Measurements from ENCODE around the gene VSIG8.
"Not testable (repeated sequence)": the region's sequence is repeated elsewhere in the genome, so short reads cannot be mapped to it uniquely, and the experiment has no call there.

VSIG8 gene, protein sequence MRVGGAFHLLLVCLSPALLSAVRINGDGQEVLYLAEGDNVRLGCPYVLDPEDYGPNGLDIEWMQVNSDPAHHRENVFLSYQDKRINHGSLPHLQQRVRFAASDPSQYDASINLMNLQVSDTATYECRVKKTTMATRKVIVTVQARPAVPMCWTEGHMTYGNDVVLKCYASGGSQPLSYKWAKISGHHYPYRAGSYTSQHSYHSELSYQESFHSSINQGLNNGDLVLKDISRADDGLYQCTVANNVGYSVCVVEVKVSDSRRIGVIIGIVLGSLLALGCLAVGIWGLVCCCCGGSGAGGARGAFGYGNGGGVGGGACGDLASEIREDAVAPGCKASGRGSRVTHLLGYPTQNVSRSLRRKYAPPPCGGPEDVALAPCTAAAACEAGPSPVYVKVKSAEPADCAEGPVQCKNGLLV

DNA sequence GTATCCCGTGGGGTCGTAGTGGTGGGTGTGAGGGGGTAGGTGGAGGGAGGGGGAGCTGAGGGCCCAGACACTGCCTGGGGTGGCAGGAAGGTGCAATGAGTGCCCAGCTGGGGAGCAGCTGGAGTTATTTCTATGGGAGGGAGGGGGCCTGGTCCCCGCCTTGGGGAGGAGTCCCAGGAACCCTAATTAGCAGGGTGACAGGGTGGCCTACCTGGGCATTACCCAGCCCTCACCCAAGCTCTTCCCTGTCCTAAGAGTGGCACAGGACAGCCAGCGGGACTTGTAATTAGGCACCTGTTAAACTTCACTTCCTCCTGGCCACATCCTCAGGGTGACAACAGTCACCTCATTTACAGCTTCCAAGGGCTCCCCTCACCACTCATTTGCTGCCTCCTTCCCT is at the start of gene VSIG8:
Gene VSIG8, minus strand, starts transcription at position 101 of the 400 bp plus-strand sequence. CDS start 136 bp downstream, outside the sequence.
- DNase-seq: no peak

DNA sequence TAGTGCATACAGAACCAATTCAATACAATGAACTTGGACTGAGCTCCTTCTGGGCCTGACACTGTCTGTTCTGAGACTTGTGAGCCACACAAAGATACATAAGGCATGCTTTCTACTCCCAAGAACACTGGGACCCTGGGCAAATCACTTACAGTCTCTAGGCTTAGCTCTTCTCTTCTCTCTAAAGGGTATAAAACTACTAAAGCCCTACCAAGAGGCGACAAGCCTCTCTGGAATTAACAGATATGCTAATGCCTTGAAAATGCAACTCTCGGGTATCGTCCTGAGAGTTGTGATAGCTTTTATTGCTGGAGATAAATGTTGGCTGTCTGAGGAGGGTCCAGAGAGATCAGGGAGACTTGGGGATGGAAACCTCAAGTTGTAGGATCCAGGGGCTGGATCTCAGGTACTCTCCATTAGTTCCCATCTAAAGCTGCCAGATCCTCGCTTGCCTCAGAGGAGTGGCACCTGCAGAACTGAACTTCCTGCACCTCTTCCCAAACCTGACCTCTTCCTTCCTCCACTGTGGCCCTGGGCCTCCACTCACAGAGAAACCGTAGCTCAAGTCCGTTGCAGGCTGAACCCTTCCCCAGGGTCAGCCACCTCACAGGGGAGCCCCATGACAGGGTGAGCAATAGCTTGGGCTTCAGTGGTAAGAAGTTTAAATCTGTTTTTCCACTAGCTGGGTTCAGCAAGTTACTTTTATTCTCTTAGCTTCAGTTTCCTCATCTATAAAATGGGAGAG is 49.0 kb upstream of the VSIG8 start:
- DNase-seq: no peak

DNA sequence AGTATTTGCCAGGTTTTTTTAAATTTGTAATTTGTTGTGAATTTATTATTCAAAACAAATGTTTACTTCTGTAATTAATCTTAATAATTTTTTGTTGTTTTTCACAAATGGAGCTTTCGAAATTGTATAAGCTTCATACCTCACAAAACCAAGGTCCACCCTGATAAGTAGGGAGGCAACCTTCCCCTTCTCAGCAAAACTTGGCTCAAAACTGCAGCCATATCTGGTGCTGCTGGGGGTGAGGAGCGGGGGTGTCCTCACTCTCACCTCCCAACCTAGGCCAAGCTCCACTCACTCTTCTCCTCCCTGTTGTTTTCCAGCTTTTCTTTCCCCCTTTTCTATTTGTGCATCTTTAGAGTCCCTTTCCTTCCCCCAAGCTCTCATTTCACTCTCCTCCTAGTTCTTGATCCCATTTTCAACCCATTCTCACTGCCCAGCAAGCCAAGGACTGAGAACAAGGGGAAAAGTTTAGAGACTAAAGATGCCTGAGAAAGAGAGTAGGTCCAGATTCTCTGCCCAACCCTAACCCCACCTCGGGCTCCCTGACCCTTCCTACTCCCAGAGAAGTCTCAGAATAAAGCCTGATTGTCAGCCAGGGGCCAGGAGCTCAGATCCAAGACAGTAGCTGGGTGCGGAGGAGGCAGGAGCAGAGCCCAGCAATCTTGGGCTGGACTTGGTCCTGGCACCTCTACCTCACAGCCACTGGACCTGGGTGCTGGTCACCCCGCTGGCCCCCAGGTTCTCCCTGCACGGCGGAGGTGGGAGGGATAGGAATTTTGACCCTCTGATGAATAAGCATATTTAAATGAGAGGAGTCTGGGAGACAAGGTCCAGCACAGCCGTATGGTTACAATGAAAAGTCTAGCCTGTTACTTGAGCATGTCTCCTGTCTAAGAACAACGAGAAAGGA is 45.8 kb upstream of the VSIG8 start:
- DNase-seq: no peak

DNA sequence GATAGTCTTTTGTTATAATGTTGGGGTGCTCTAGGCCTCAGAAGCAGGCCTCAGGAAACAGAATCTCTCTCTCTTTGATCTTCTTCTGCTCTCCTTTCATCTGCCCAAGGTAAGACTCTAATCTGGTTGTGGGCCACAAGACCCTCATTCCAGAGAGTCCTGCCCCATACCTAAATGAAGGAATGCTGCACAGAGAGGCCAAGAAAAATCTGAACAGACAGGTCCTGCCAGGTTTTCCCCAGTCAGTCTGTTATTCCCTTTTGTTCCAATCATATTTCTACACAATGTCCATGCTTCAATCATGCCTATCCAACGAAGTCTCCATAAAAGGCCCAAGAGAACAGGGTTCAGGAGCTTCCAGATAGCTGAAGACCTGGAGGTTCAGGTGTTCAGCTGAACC is 44.5 kb upstream of the VSIG8 start:
- DNase-seq: no peak

DNA sequence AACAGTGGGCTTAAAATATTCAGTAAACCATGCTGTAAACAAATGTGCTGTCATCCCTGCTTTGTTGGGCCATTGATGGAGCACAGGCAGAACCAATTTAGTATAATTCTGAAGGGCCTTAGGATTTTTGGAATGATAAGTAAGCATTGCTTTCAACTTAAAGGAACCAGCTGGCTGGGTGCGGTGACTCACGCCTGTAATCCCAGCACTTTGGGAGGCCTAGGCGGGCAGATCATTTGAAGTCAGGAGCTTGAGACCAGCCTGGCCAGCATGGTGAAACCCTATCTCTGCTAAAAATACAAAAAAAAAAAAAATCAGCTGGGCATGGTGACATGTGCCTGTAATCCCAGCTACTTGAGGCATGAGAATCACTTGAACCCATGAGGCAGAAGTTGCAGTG is 41.6 kb upstream of the VSIG8 start:
- not testable (repeated sequence) for DNase-seq

DNA sequence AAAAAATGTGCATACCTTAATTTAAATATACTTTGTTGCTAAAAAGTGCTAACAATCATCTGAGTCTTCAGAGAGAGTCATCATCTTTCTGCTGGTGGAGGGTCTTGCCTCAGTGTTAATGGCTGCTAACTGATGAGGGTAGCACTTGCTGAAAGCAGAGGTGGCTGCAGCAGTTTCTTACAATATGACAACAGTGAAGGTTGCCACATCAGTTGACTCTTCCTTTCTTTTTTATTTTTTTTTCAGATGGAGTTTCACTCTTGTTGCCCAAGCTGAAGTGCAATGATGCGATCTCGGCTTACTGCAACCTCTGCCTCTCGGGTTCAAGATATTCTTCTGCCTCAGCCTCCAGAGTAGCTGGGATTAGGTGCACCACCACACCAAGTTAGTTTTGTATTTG is 40.1 kb upstream of the VSIG8 start:
- DNase-seq: no peak

DNA sequence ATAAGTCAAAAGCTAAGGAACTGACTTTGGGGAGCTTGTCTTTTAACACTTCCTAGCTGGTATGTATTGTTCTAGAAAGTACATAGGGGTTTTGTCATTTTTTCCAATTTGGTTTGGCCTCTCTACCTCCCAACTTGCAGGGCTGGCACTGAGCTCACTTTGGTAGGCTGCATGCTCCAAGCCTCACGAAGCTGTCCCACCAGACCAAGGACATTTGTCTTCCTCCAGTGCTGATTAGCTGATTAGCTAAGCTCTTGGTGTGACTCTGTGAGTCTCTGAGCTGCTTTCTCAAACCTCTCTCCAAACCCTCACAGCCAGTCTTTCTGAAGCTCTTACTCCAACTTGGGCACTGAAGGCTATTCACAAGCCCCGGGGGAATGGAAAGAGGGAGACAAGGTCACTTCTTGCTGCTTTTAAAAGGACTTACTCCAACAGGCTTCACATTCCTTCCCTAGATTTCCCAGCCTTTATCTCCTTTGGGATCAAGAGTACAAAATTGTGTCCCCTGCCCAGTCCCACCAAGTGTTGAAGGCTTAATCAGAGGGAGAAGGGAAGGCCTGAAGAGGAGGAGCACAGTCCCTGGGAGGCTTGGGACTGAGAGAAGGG is 38.4 kb upstream of the VSIG8 start:
- DNase-seq: no peak

DNA sequence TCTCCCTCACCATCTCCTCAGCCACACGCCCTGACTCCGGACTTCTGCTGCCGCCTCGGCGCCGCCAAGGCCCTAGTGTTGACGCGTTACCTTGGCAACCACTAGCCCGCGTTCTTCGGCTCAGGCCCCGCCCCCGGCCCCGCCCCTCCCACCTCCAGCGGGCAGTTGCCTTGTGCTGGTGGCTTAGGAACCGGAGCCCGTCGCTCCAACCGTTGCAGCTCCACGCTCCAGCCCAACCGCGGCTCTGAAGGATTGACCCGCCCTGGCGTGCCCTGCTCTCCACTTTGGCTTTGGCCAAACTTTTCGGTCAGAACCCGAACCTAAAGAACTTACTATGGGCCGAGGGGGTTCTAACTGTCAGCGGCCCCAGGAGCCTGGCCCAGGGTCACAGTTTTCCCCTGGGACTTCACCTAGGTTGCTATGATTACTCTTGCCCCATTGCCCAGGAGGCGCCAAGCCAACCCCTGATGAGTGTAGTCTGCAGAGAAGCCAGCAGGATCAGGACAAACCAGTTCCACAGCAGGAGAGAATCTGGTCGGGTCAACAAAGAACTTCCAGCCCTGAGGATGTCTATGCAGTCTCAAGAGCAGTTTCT is 37.7 kb upstream of the VSIG8 start, which contains the start of gene CFAP45:
Gene CFAP45, minus strand, starts transcription at position 80 of the 595 bp plus-strand sequence. Its CDS starts 67 bp downstream, at position 13.
- DNase-seq: peak; percentile 89 to 96

DNA sequence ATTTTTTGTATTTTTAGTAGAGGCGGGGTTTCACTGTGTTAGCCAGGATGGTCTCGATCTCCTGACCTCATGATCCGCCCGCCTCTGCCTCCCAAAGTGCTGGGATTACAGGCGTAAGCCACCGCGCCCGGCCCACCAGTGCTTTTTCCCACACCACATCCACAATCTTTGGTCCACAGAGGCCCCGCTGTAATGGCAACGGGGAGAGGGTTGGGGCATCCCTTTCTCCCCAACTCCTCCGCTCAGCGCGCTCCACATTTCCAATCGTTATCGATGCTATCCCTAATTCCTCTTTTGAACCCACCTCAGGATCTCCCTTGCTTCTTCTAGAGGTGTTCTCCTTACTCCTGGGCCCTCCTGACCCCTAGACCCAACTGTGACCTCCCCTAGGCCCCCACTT is 37.2 kb upstream of the VSIG8 start:
- DNase-seq: not testable (repeated sequence)

DNA sequence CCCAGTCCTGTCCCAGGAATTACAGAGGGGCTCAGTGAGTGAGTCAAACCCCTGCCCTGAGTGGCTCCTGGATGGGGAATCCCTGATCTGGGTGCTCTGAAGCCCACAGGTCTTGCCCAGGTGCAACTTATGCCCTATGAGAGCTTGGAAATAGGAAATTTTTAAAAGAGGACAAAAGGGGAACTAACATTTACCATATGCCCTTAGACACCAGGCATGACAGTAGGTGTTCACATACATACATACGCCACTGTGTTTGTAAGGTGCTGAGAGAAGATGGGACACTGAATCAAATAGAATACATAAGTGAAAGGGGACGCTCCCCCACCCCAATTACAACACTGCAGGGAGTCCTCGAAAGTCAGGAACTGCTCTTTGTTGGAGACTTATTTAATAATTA is 36.1 kb upstream of the VSIG8 start:
- no peak for DNase-seq

DNA sequence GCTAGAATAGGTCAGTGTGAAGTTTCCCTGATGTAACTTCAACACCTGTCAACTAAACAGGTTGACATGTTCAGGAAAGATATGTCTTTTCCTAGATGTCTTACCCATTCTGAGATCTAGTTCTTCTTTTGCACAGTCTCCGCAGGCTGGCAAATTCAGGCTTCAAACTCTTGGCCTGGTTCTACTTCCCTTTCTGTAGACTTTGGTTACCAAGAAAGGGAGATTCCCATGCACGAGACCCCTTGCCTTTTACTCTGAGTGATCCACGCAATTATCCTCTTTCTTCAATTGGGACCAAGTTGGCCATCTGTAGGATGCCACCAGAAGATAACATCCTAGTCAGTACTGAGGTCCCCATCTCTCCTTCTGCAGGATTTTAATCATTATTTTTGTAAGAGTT is 35.5 kb upstream of the VSIG8 start:
- no peak for DNase-seq

DNA sequence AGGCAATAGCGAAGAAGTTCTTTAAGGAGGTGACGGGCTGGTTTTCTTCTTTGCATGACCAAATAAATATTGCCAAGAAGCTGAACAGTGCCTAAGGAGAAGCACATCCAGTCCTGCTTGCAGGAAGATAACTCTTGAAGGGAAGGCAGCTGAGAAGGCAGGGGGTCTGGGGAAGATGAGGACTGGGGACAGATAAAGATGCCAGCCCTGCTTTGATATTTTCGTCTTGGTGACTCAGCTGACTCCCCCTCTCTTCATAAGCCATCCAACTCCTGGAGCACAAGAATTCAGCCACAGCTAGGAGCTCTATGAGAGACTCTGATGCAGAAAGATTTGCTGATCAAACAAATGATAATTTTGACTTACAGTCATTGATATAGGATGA is 34.1 kb upstream of the VSIG8 start:
- no peak for DNase-seq

DNA sequence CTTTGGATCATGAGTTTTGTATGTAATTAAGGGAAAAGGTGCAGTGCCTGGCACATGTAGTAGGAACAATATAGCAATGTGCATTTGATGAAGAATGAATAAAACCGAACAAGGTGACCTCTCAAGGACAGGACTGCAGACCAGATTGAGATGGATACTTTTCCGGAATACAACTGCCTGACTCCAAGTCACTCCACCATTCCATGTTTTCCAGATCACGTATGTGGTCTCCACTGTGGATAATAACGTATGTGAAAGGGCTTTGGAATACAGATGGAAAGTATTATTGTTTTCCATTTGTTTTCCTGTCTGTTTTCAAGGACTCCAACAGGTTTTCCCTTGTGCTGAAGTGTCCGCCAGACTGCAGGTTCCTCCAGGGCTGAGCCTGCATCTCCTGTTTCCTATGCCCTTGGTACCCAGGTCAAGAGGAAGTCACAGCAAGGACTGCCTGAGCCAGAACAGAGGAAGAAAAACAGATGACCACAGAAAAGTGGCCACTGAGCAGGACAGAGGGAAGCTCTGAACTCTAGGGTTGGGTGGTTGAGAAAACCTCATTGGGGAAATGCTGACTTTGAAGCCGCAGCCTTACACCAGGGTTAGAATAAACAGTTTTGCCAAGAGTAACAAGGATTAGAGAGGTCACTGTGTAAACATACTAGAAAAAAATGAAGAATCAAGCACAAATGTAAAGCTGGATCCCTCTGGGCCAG is 33.5 kb upstream of the VSIG8 start:
- no peak for DNase-seq

DNA sequence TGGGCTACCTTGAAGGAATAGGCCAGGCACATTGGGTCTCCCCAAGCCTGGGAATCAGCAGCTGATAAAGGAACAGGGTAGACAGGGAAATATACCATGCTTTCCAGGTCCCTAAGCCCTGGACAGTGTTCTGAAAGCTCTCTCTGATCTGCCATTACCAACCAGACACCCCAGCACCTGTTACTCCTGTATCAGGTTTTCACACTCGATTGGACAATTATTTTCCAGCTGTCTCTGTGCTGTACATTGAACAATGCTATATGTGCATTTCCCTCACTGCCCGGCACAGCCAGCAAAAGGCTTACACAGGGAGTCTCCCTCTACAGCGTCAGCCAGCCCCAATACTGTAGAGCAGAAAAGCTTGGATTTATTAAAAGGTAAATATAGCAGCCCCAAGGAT is 32.8 kb upstream of the VSIG8 start:
- no peak for DNase-seq

DNA sequence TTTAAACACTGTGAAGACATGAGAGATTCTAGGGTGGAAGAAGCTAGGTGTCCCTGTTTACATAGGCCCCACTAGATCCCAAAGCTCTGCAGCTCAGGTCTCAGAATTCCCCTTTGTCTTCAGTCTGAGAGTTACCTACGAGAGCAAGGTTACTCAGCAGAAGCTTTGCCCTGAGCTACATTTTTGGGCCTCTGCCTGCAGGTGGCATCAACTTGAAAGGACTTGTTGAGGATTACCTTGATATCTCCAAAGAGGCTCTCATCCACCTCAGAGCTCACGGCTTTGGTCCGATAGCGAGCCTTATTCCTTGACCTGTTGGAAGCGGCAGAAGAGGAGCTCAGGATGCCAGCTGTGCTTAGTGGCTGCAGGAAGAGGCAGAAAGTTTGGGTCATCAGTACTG is 30.5 kb upstream of the VSIG8 start:
- DNase-seq: no peak

DNA sequence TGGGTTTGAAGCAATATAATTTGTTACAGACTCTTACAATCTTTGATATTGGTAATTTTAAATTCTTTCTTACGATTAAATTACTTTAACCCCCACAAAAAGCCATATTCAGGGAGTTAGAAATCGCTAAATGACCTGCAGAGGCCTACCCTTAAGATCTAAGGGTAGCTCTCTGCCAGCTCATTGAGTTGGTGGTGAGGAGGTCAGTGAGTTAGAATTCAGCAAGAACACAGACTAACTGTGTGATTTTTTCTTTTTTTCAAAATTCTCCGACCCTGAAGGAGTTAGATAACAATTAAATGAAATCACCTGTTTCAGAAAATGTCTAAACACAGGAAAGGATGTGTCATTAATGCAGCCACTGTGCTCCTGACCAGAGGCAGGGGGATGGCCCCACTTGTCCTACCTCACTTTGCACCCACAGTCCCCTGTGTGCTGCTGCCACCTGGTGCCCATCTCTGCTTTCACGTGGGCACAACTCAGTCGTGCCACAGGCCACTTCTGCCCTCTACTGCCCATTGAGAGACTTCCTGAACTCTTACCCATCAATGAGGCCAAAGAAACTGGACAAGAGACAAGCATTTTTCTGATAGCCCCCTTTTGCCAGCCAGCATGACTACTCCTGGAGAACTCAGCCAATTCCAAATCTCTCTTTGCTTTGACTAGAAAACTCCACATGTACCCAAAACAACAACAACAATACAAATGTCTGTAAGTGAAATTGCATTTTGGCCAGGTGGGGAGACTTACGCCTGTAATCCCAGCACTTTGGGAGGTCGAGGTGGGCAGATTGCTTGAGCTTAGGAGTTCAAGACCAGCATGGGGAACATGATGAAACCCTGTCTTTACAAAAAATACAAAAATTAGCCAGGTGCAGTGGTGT is 29.1 kb upstream of the VSIG8 start:
- DNase-seq: peak; percentile 87 to 91

DNA sequence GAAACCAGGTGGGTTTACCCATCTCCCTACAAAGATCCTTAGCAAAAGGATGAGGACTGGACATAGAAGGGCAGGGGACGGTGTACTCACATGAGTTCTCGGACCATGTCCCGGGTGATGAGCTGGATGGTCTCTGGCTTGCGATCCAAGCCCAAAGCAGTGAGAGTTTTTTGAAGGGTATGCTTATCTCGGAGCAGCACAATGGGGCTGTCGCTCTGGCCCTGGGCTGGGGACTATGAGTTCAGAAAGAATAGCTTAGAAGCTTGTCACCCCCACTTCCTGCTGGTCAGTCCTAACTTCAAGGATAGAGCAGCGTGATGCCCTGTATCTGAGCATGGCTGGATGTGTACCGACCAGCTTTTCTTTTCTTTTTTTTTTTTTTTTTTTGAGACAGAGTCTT is 27.9 kb upstream of the VSIG8 start:
- no peak for DNase-seq

DNA sequence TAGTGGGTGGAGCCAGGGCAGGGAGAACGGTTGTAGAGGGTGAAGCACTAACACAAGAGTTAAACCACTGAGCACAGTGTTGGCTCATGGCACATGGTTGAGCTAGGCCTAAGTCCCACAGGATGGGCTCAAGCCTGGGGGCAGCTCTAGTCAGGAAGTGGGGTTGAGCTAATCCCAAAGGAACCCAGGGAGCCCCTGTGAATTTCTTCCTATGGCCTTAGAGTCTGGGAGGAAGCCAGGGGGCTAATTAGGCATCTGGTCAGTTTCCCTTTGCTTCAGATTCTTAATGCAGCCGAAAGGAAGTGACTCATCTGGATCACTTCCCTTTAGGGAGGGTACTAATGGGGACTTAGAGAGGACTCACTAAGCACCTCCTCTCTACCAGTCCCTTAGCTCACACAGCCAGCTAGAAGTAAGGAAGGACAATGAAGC is 27.4 kb upstream of the VSIG8 start:
- DNase-seq: no peak

DNA sequence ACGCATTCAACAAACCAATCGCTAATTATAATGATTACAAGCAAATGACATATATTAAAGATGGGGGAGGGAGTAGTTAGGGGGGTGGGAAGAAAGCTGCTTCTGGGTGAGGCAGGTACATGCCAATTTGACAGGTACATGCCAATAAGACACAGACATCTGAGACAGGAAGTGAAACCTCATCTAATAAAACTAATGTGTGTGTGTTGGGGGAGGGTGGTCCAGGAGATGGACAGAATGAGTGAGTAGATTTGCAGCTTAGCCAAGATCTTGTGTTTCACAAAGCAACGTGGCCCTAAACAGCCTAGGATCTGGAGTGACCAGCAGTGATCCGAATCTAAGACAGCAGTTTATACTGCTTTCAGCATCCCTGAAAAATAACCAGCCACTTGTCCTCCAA is 26.7 kb upstream of the VSIG8 start:
- DNase-seq: no peak

DNA sequence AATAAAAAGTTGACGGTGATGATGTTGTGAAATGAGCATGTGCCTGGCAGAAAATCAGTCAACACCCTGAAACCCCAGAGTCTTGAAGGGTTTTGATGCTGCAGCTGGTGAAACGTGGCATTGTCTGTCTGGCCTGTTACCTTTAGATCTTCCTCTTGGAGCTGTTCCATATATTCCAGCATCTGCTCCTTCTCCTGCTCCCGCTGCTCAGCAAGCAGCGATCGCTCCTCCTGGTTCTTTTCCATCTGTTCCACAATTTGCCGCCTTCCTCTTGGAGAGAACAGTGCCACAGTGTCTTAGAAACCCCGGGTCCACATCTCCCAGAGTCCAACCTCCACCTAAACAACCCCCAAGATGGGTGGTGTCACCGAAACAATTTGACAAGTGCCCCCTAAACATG is 21.8 kb upstream of the VSIG8 start:
- no peak for DNase-seq

DNA sequence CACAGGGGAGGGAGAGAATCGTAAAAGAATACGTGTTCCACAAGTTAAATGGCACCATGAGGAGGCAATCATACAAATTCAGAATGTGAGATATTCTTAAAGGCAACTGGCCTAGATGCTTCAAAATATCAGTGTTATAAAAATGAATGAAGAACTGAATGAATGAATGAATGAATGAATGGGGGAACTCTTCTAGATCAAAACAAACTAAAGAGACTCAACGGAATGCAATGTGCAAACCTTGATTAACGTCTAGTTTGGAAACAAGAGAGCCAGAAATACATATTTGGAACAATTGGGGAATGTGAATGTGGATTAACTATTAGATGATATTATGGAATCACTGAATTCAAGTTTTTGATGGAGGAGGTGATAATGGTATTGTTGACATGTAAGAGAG is 20.7 kb upstream of the VSIG8 start:
- no peak for DNase-seq

Measured in NCI-H187 (cell line).